ENCODE measurements around the gene BBOX1. TPM values are rescaled to one million over a fixed set of nuclear protein-coding genes. Genes with fewer than 3 reads are reported as not detected.

BBOX1 gene
- total RNA-seq, 1 experiment from 2014 or later: not detected

- ATAC-seq: no peak
These were observed 76.1 kb downstream of the BBOX1 start for GRCh38 chr11:27116684-27117083.

GRCh38 chr11:27118371-27118770, 77.8 kb downstream of the BBOX1 start:
- POLR2A ChIA-PET: no interaction called here
- H3K36me3 ChIP-seq (ENCODE audit: control insufficient read depth, insufficient read depth, low read length): no peaks in the 10 kb centered on the region
- no peak overlapping the region for H3K4me3 ChIP-seq (ENCODE audit: low read depth in 2 of 2, low read length in 2 of 2)
- no peak for DNase-seq (ENCODE audit: low read depth, low spot score)
- no peaks in the 10 kb centered on the region for H3K27me3 ChIP-seq (ENCODE audit: control insufficient read depth, insufficient read depth, low read length)
- TF ChIP-seq SIN3A (IDR thresholded peaks at IDR 0.05; ENCODE audit: borderline replicate concordance, insufficient read depth, low read depth, low read length) (no peak), TCF7L2 (IDR thresholded peaks at IDR 0.05; ENCODE audit: low read depth, low read length) (no peak), REST (IDR thresholded peaks at IDR 0.05; ENCODE audit: insufficient read depth in 1 of 2, low read depth in 2 of 2, low read length in 1 of 2) (no peak), POLR2AphosphoS5 (IDR thresholded peaks at IDR 0.05; ENCODE audit: low read depth, low read length) (no peak), CTCF (IDR thresholded peaks at IDR 0.05) (no peak)
- in situ Hi-C loops (cut with HindIII; ENCODE audit: low pct_unique_long_range_greater_than_20kb, low sequenced_read_pairs) (no loop called here), intact Hi-C loops (cut with micrococcal nuclease; ENCODE audit: unreplicated experiment) (no loop called here)
- H3K9me3 ChIP-seq (ENCODE audit: control insufficient read depth, insufficient read depth, low read depth, low read length): no peaks in the 10 kb centered on the region
- no peak overlapping the region for H3K27ac ChIP-seq (ENCODE audit: low read length)
- BruUV-seq (replicated peaks): no TSS peak
- no peaks in the 10 kb centered on the region for H3K4me1 ChIP-seq (ENCODE audit: control insufficient read depth, insufficient read depth, low read length)
- CTCF ChIA-PET: interaction anchor here (0.6 kb wide), 1 partner anchor 311 kb away, joined by 3 read pairs; no protein-coding TSS in a partner anchor
- no peak for ATAC-seq

More at GRCh38 chr11:27116684-27117083, 76.1 kb downstream of the BBOX1 start:
- BruUV-seq (replicated peaks): no TSS peak
- in situ Hi-C loops (cut with HindIII; ENCODE audit: low pct_unique_long_range_greater_than_20kb, low sequenced_read_pairs): no loop called here
- TF ChIP-seq REST (IDR thresholded peaks at IDR 0.05; ENCODE audit: insufficient read depth in 1 of 2, low read depth in 2 of 2, low read length in 1 of 2) (no peak), POLR2AphosphoS5 (IDR thresholded peaks at IDR 0.05; ENCODE audit: low read depth, low read length) (no peak), SIN3A (IDR thresholded peaks at IDR 0.05; ENCODE audit: borderline replicate concordance, insufficient read depth, low read depth, low read length) (no peak), CTCF (IDR thresholded peaks at IDR 0.05) (no peak), TCF7L2 (IDR thresholded peaks at IDR 0.05; ENCODE audit: low read depth, low read length) (no peak)
- Histone ChIP-seq H3K27me3 (ENCODE audit: control insufficient read depth, insufficient read depth, low read length) (no peaks in the 10 kb centered on the region), H3K36me3 (ENCODE audit: control insufficient read depth, insufficient read depth, low read length) (no peaks in the 10 kb centered on the region), H3K4me1 (ENCODE audit: control insufficient read depth, insufficient read depth, low read length) (no peaks in the 10 kb centered on the region), H3K9me3 (ENCODE audit: control insufficient read depth, insufficient read depth, low read depth, low read length) (no peaks in the 10 kb centered on the region), H3K4me3 (ENCODE audit: low read depth in 2 of 2, low read length in 2 of 2) (no peak overlapping the region), H3K27ac (ENCODE audit: low read length) (no peak overlapping the region)
- CTCF ChIA-PET: no interaction called here
- no peak for DNase-seq (ENCODE audit: low read depth, low spot score)
- intact Hi-C loops (cut with micrococcal nuclease; ENCODE audit: unreplicated experiment): no loop called here
- POLR2A ChIA-PET: no interaction called here
